Gastroesophageal sphincter (tissue), 4 donors: ENCODE data around the gene VIM. TPM values are rescaled to one million over a fixed set of nuclear protein-coding genes. Genes with fewer than 3 reads are reported as not detected.

Experiments
- ATAC-seq: fragments of 150-250 bp; one replicate; pipeline ENCODE4 v1.9.1; 2016; ENCODE audit warnings: mild to moderate bottlenecking, moderate library complexity
- H3K27ac ChIP-seq, 4 donors: fragments of 200-600 bp; sonication (generic) in 3 of 4; 1 replicate in 3 of 4; 2 replicates in 1 of 4; pipeline ENCODE4 v1.5.1; 2016 to 2019
- H3K27me3 ChIP-seq: fragments of 200-600 bp; sonication (generic); one replicate; pipeline ENCODE4 v1.5.1; 2019
- H3K36me3 ChIP-seq, 2 donors: fragments of 200-600 bp; sonication (generic); one replicate each; pipeline ENCODE4 v1.5.1; 2019; ENCODE audit warnings: control low read depth in 1 of 2
- H3K4me1 ChIP-seq, 3 donors: fragments of 200-600 bp; sonication (generic); 1 replicate in 2 of 3; 2 replicates in 1 of 3; pipeline ENCODE4 v1.5.1; 2016 to 2019; ENCODE audit warnings: control low read depth in 2 of 3
- H3K4me3 ChIP-seq, 2 donors: fragments of 200-600 bp; sonication (generic); one replicate each; pipeline ENCODE4 v1.5.1; 2019; ENCODE audit warnings: mild to moderate bottlenecking in 1 of 2, moderate library complexity in 1 of 2
- H3K9me3 ChIP-seq, 3 donors: fragments of 200-600 bp; sonication (generic); one replicate each; pipeline ENCODE4 v1.5.1; 2017 to 2019; ENCODE audit warnings: control low read depth in 2 of 3
- CTCF ChIP-seq, 4 experiments: fragments of 200-600 bp in 2 of 4; fragments of 450-650 bp in 2 of 4; sonication (generic) in 1 of 4; IDR thresholded peaks; one replicate each; pipeline ENCODE4 v1.5.1; 2017 to 2019; ENCODE audit warnings: antibody characterized with exemption in 4 of 4, mild to moderate bottlenecking in 2 of 4, moderate library complexity in 2 of 4
- EP300 ChIP-seq: sonication (generic); formaldehyde crosslinking; IDR thresholded peaks from one replicate; pipeline ENCODE4 v1.6.1; 2017; ENCODE audit warnings: antibody characterized with exemption, mild to moderate bottlenecking
- POLR2A ChIP-seq, 2 donors: fragments of 450-650 bp; IDR thresholded peaks; one replicate each; pipeline ENCODE4 v1.6.1; 2017; ENCODE audit warnings: antibody characterized with exemption in 2 of 2, mild to moderate bottlenecking in 2 of 2, moderate library complexity in 1 of 2
- POLR2AphosphoS5 ChIP-seq: sonication (generic); formaldehyde crosslinking; IDR thresholded peaks from one replicate; pipeline ENCODE4 v1.6.1; 2017; ENCODE audit warnings: antibody characterized with exemption
- WGBS, 2 donors: methylation state at CpG; one replicate each; pipeline ENCODE4 v1.1.5; 2018; ENCODE audit warnings: low coverage in 1 of 2; 5-methylcytosine and 5-hydroxymethylcytosine counted together
- total RNA-seq, 4 donors: library from RNA; depleted of rRNA; stranded (reverse); fragments of >200 nt; gene quantifications; one replicate each; pipeline ENCODE4 v1.1.0, GENCODE V29; 2016

VIM gene
- total RNA-seq, 4 donors from 2014 or later: 1,560 to 2,767 (median 2,026) TPM

- Histone ChIP-seq H3K27me3 (no peaks in the 10 kb centered on the region), H3K36me3 (no peaks in the 10 kb centered on the region), H3K4me1 (peaks cover 0 to 10% (median 0%) of the 10 kb centered on the region in 3 donors), H3K4me3 (no peak overlapping the region), H3K27ac (no peak overlapping the region), H3K9me3 (no peaks in the 10 kb centered on the region)
- no peak for ATAC-seq
- no peak for TF ChIP-seq CTCF (IDR thresholded peaks at IDR 0.05)
- no peak for TF ChIP-seq POLR2AphosphoS5
- TF ChIP-seq EP300: no peak
- TF ChIP-seq POLR2A (IDR thresholded peaks at IDR 0.05): no peak
- 89 to 95% methylated on average over 2 to 3 of the region's 3 CpGs for WGBS, 2 donors
Observed at GRCh38 chr10:17255512-17255911, 27.5 kb downstream of the VIM start.

- no peak overlapping the region for H3K4me3 ChIP-seq
- TF ChIP-seq POLR2A (IDR thresholded peaks at IDR 0.05): no peak
- TF ChIP-seq CTCF (IDR thresholded peaks at IDR 0.05): no peak
- no peak for TF ChIP-seq EP300
- TF ChIP-seq POLR2AphosphoS5: no peak
- 60 to 100% methylated on average over 1 of the region's 1 CpG for WGBS, 2 donors
- H3K4me1 ChIP-seq: peaks cover 0 to 10% (median 0%) of the 10 kb centered on the region in 3 donors
- H3K9me3 ChIP-seq: no peaks in the 10 kb centered on the region
- no peak for ATAC-seq
- H3K27me3 ChIP-seq: no peaks in the 10 kb centered on the region
- H3K36me3 ChIP-seq: no peaks in the 10 kb centered on the region
- H3K27ac ChIP-seq: no peak overlapping the region
Observed at GRCh38 chr10:17256051-17256450, 28.0 kb downstream of the VIM start.

- no peak overlapping the region for H3K4me3 ChIP-seq
- no peak for ATAC-seq
- H3K27ac ChIP-seq: no peak overlapping the region
- H3K9me3 ChIP-seq: peaks cover 0 to 5% (median 0%) of the 10 kb centered on the region in 3 donors
- 63 to 73% methylated on average over 5 of the region's 5 CpGs for WGBS, 2 donors
- H3K4me1 ChIP-seq: peaks cover 0 to 10% (median 0%) of the 10 kb centered on the region in 3 donors
- H3K36me3 ChIP-seq: no peaks in the 10 kb centered on the region
- H3K27me3 ChIP-seq: no peaks in the 10 kb centered on the region
- no peak for TF ChIP-seq CTCF (IDR thresholded peaks at IDR 0.05)
- TF ChIP-seq POLR2A (IDR thresholded peaks at IDR 0.05): no peak
- TF ChIP-seq POLR2AphosphoS5: no peak
- TF ChIP-seq EP300: no peak
Observed at GRCh38 chr10:17256627-17257026, 28.6 kb downstream of the VIM start.

- peak; percentile 68 for ATAC-seq
- H3K4me1 ChIP-seq: peaks cover 0 to 10% (median 0%) of the 10 kb centered on the region in 3 donors
- peaks cover 0 to 16% (median 2%) of the 10 kb centered on the region in 3 donors for H3K9me3 ChIP-seq
- H3K27ac ChIP-seq: no peak overlapping the region
- WGBS, 2 donors: 2 to 13% methylated on average over 7 to 8 of the region's 8 CpGs
- H3K4me3 ChIP-seq: no peak overlapping the region
- no peaks in the 10 kb centered on the region for H3K36me3 ChIP-seq
- TF ChIP-seq POLR2A (IDR thresholded peaks at IDR 0.05): no peak
- TF ChIP-seq CTCF (IDR thresholded peaks at IDR 0.05): peak; percentile 75 to 87 (median 86)
- TF ChIP-seq EP300: no peak
- H3K27me3 ChIP-seq: no peaks in the 10 kb centered on the region
Observed at GRCh38 chr10:17257466-17258321, 29.7 kb downstream of the VIM start.

GRCh38 chr10:17262502-17262901 is 34.5 kb downstream of the VIM start:
- WGBS, 2 donors: 82 to 96% methylated on average over 3 to 4 of the region's 4 CpGs
- peaks cover 13% of the 10 kb centered on the region for H3K27me3 ChIP-seq
- peaks cover 0 to 36% (median 3%) of the 10 kb centered on the region in 3 donors for H3K9me3 ChIP-seq
- H3K4me3 ChIP-seq: no peak overlapping the region
- H3K4me1 ChIP-seq: peaks cover 0 to 5% (median 0%) of the 10 kb centered on the region in 3 donors
- no peak overlapping the region for H3K27ac ChIP-seq
- TF ChIP-seq POLR2A (IDR thresholded peaks at IDR 0.05) (no peak), CTCF (IDR thresholded peaks at IDR 0.05) (no peak), POLR2AphosphoS5 (no peak), EP300 (no peak)
- H3K36me3 ChIP-seq: no peaks in the 10 kb centered on the region
- ATAC-seq: no peak
